T-cell (primary cell): ENCODE results near the gene PIK3R1. TPM values are rescaled to one million over a fixed set of nuclear protein-coding genes. Genes with fewer than 3 reads are reported as not detected.

Experiments
- ATAC-seq, 4 experiments: fragments of 200-7000 bp in 3 of 4; fragments of 150-1000 bp in 1 of 4; cut with Tn5 transposase; replicated peaks in 1 of 4; 1 replicate in 3 of 4; 2 replicates in 1 of 4; pipeline ENCODE4 v1.10.0; 2021; ENCODE audit warnings: moderate library complexity in 3 of 4, mild to moderate bottlenecking in 2 of 4, moderate number of reproducible peaks in 1 of 4
- CTCF ChIA-PET, 2 donors: fragments of 300-600 bp; sonication (Branson Sonifier 250); formaldehyde crosslinking; loops; one replicate each; lab custom pipeline; 2022; ENCODE audit warnings: antibody characterized with exemption in 2 of 2; lab: Charles Lee
- POLR2A ChIA-PET, 2 donors: fragments of 300-600 bp; sonication (Branson Sonifier 250); formaldehyde crosslinking; loops; one replicate each; lab custom pipeline; 2022; ENCODE audit warnings: antibody characterized with exemption in 2 of 2; lab: Charles Lee
- DNase-seq, 35 experiments: peaks; one replicate each; pipeline versions ENCODE4 v3.0.0 to v3.0.0-alpha.2; 2013 to 2023
- H3K27ac ChIP-seq: one replicate; pipeline ENCODE4 v1.5.1; 2013; ENCODE audit warnings: low read length
- H3K27me3 ChIP-seq, 2 experiments: replicated peaks in 1 of 2; 1 replicate in 1 of 2; 2 replicates in 1 of 2; pipeline versions ENCODE4 v1.6.1 to v1.7.0; 2013; ENCODE audit warnings: low read length in 1 of 2, mixed read lengths in 1 of 2; ENCODE audit not compliant: control insufficient read depth in 2 of 2, insufficient read depth in 2 of 2; ENCODE audit errors: extremely low read depth in 1 of 2
- H3K36me3 ChIP-seq, 2 donors: 1 replicate in 1 of 2; 2 replicates in 1 of 2; pipeline versions ENCODE4 v1.6.1 to v1.7.0; 2013; ENCODE audit warnings: low read length in 1 of 2; ENCODE audit not compliant: control insufficient read depth in 2 of 2, insufficient read depth in 1 of 2; ENCODE audit errors: extremely low read depth in 1 of 2
- H3K4me1 ChIP-seq, 2 experiments: 1 replicate in 1 of 2; 2 replicates in 1 of 2; pipeline versions ENCODE4 v1.6.1 to v1.7.0; 2013; ENCODE audit warnings: low read length in 2 of 2, mixed read lengths in 1 of 2; ENCODE audit not compliant: insufficient read depth in 2 of 2, control insufficient read depth in 1 of 2; ENCODE audit errors: extremely low read depth in 1 of 2
- H3K4me3 ChIP-seq, 2 donors: 1 replicate in 1 of 2; 2 replicates in 1 of 2; pipeline versions ENCODE4 v1.5.1 to v1.7.0; 2013; ENCODE audit warnings: mild to moderate bottlenecking in 2 of 2, low read length in 1 of 2, moderate library complexity in 1 of 2; ENCODE audit not compliant: control insufficient read depth in 1 of 2; ENCODE audit errors: extremely low read depth in 1 of 2
- H3K9me3 ChIP-seq: 2 replicates; pipeline ENCODE4 v1.7.0; 2013
- H3K27ac Mint-ChIP-seq, 2 donors: one replicate each; pipeline ENCODE4 v1.8.0; 2020 to 2021; ENCODE audit warnings: mild to moderate bottlenecking in 2 of 2, mixed read lengths in 2 of 2
- H3K27me3 Mint-ChIP-seq, 2 donors: one replicate each; pipeline ENCODE4 v1.8.0; 2021 to 2022; ENCODE audit warnings: mixed read lengths in 2 of 2
- H3K36me3 Mint-ChIP-seq: one replicate; pipeline ENCODE4 v1.8.0; 2021; ENCODE audit warnings: mixed read lengths
- H3K4me1 Mint-ChIP-seq, 3 donors: one replicate each; pipeline ENCODE4 v1.8.0; 2020 to 2022; ENCODE audit warnings: mixed read lengths in 3 of 3, mild to moderate bottlenecking in 1 of 3
- H3K4me3 Mint-ChIP-seq, 3 donors: one replicate each; pipeline ENCODE4 v1.8.0; 2020 to 2022; ENCODE audit warnings: mild to moderate bottlenecking in 3 of 3, mixed read lengths in 3 of 3, moderate library complexity in 3 of 3
- H3K9me3 Mint-ChIP-seq, 3 donors: one replicate each; pipeline ENCODE4 v1.8.0; 2020 to 2022; ENCODE audit warnings: mixed read lengths in 3 of 3
- WGBS: methylation state at CpG from one replicate; pipeline ENCODE4 v1.1.5; 2013; ENCODE audit warnings: missing lambda C conversion rate; ENCODE audit not compliant: insufficient coverage; 5-methylcytosine and 5-hydroxymethylcytosine counted together
- total RNA-seq, 35 experiments: library from RNA in 6 of 35; stranded (reverse) in 6 of 35; fragments of 120-200 nt in 1 of 35; gene quantifications; one replicate each; pipeline versions ENCODE4 v1.2.1 to v1.2.4 and lab custom pipeline; 2013 to 2026

The PIK3R1 gene
- total RNA-seq, 5 donors from 2014 or later (not counting 1 experiment from before 2014, with no cell fraction given): 83.7 to 370 (median 105) TPM

DNA sequence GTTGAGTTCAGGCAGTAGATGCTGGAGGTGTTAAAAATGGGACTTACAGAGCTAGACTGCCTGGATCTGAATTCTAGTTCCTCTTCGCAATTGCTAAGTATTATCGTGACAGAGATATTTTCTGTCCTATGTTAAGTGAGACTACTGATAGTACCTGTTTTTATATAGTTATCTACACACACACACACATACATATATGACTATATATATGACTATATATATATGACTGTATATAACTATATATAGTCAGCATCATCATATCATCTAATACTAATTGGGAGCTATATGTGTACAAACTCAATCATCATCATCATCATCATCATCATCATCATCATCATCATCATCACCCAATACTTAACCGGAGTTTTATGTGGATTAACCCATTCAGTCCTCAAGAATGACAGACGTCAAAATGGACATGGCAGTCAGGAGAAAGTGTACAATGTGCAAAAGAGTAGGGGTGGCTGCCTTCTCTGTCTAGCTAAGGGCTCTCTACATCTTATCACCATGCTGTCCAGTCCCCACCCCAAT is 7.3 kb downstream of the PIK3R1 start:
- H3K27ac ChIP-seq: no peak overlapping the region
- Mint-ChIP-seq H3K27me3 (no peaks in the 10 kb centered on the region), H3K9me3 (peaks cover 0 to 4% (median 0%) of the 10 kb centered on the region in 3 donors), H3K36me3 (peaks cover 47% of the 10 kb centered on the region), H3K4me3 (peak overlapping the region in 1 of 3 donors; percentile 43), H3K27ac (peak overlapping the region; percentile 57 to 69), H3K4me1 (peaks cover 92 to 97% (median 92%) of the 10 kb centered on the region in 3 donors)
- H3K36me3 ChIP-seq: peaks cover 10 to 28% of the 10 kb centered on the region in 2 donors
- H3K4me1 ChIP-seq: peaks cover 33 to 38% of the 10 kb centered on the region in 2 experiments
- DNase-seq (no peak), ATAC-seq (no peak)
- no peak overlapping the region for H3K4me3 ChIP-seq
- ChIA-PET POLR2A (interaction anchor here (0.6 to 1.5 kb wide), 2 partner anchors 15 to 1908 kb away, joined by 3 read pairs; no protein-coding TSS in a partner anchor), CTCF (interaction anchor here (0.5 to 1.2 kb wide), 7 partner anchors 10 to 549 kb away, joined by 3 to 4 read pairs (median 3); no protein-coding TSS in a partner anchor)
- WGBS: no CpG with 5 or more reads among the region's 4 CpGs
- H3K27me3 ChIP-seq: no peaks in the 10 kb centered on the region
- no peaks in the 10 kb centered on the region for H3K9me3 ChIP-seq

DNA sequence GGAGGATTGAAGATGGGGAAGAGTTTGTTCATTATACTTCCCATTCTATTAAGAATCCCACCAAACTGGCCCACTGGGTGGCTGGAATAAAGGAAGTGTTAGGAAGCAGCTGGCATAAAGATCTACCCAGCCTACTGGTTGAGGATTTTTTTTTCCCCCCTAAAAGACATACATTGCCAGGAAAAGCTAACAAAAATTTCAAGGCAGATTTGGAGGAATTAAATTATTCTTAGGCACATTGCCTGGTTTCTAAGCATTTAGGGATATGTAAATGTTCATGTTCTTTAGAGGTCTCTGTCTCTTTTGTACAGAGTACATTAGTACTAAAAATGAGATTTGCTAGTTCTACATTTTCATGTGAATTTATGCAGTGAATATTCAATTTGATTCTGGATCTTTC is 8.3 kb downstream of the PIK3R1 start:
- ChIA-PET CTCF (interaction anchor here (0.7 to 1.3 kb wide), 5 partner anchors 9 to 1011 kb away, joined by 3 to 8 read pairs (median 4); no protein-coding TSS in a partner anchor), POLR2A (interaction anchor here in 1 of 2 donors (0.6 to 1.5 kb wide), 2 partner anchors 8 to 14 kb away, joined by 3 read pairs; partner anchors contain the start of gene PIK3R1)
- no peak overlapping the region for H3K27ac ChIP-seq
- H3K27me3 ChIP-seq: no peaks in the 10 kb centered on the region
- no peak for DNase-seq
- no peaks in the 10 kb centered on the region for H3K27me3 Mint-ChIP-seq
- H3K36me3 ChIP-seq: peaks cover 10 to 36% of the 10 kb centered on the region in 2 donors
- H3K9me3 Mint-ChIP-seq: peaks cover 0 to 4% (median 0%) of the 10 kb centered on the region in 3 donors
- H3K4me1 Mint-ChIP-seq: peaks cover 87 to 95% (median 88%) of the 10 kb centered on the region in 3 donors
- no peaks in the 10 kb centered on the region for H3K9me3 ChIP-seq
- no peak overlapping the region for H3K4me3 ChIP-seq
- ATAC-seq: no peak
- peaks cover 50% of the 10 kb centered on the region for H3K36me3 Mint-ChIP-seq
- peaks cover 27 to 38% of the 10 kb centered on the region in 2 experiments for H3K4me1 ChIP-seq
- H3K4me3 Mint-ChIP-seq: peak overlapping the region in 1 of 3 donors; percentile 43
- peak overlapping the region in 1 of 2 donors; percentile 19 for H3K27ac Mint-ChIP-seq

DNA sequence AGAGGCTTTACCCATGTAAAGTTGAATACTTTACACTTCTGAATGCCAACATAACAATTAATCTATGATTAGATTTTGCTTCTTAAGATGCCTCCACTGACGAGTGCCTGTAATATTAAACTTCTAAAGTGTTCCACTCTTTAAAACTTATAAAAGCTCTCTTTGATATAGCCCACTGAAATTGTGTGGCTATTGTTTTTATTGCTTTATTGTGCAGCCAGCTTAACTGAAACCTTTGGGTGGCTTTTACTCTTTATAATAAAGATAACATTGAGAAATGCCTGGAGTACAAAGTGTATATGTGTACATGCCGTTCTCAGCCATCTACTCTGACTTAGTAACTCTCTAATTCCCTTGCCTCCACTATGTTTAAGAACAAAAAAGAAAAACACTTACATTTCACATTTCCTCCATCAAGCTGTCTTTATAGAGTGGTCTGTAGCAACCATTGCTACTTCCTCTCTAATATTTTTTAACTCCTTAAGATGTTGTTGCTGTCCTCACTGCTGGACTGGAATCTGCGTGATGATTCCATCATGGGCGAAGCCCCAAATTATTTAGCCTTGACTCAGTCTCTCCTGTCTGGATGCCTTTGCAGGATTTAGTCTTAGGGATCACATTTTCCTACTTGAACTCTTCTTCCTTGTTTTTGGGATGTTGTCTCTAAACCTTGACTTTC is 9.1 kb downstream of the PIK3R1 start:
- Mint-ChIP-seq H3K27ac (peak overlapping the region in 1 of 2 donors; percentile 13), H3K4me1 (peaks cover 88 to 96% (median 88%) of the 10 kb centered on the region in 3 donors), H3K27me3 (no peaks in the 10 kb centered on the region), H3K36me3 (peaks cover 44% of the 10 kb centered on the region), H3K9me3 (peaks cover 0 to 4% (median 0%) of the 10 kb centered on the region in 3 donors), H3K4me3 (peak overlapping the region in 1 of 3 donors; percentile 11)
- ChIA-PET POLR2A (interaction anchor here (0.7 to 1.5 kb wide), 2 partner anchors 14 to 43 kb away, joined by 3 to 5 read pairs; no protein-coding TSS in a partner anchor), CTCF (interaction anchor here (0.7 to 1.3 kb wide), 4 partner anchors 10 to 1012 kb away, joined by 3 to 8 read pairs (median 4); no protein-coding TSS in a partner anchor)
- Histone ChIP-seq H3K4me3 (no peak overlapping the region), H3K36me3 (peaks cover 10 to 36% of the 10 kb centered on the region in 2 donors), H3K9me3 (no peaks in the 10 kb centered on the region), H3K27ac (no peak overlapping the region), H3K27me3 (no peaks in the 10 kb centered on the region), H3K4me1 (peaks cover 26 to 38% of the 10 kb centered on the region in 2 experiments)
- no peak for DNase-seq
- ATAC-seq: no peak
- no CpG with 5 or more reads among the region's 4 CpGs for WGBS

GRCh38 chr5:68225188-68225910 is 9.8 kb downstream of the PIK3R1 start:
- 96% methylated on average over 10 of the region's 12 CpGs for WGBS
- no peaks in the 10 kb centered on the region for H3K27me3 Mint-ChIP-seq
- peak overlapping the region; percentile 13 to 50 for H3K27ac Mint-ChIP-seq
- ATAC-seq: no peak
- Histone ChIP-seq H3K4me1 (peaks cover 28 to 39% of the 10 kb centered on the region in 2 experiments), H3K27ac (no peak overlapping the region), H3K9me3 (no peaks in the 10 kb centered on the region), H3K36me3 (peaks cover 9 to 36% of the 10 kb centered on the region in 2 donors), H3K27me3 (no peaks in the 10 kb centered on the region), H3K4me3 (no peak overlapping the region)
- H3K4me3 Mint-ChIP-seq: peak overlapping the region in 1 of 3 donors; percentile 11
- peaks cover 39% of the 10 kb centered on the region for H3K36me3 Mint-ChIP-seq
- H3K4me1 Mint-ChIP-seq: peaks cover 89 to 97% (median 91%) of the 10 kb centered on the region in 3 donors
- peaks cover 0 to 3% (median 0%) of the 10 kb centered on the region in 3 donors for H3K9me3 Mint-ChIP-seq
- ChIA-PET CTCF (interaction anchor here in 1 of 2 donors (1.2 to 1.3 kb wide), 2 partner anchors 10 to 12 kb away, joined by 3 to 8 read pairs; no protein-coding TSS in a partner anchor), POLR2A (interaction anchor here (0.6 to 0.7 kb wide), 2 partner anchors 42 to 700 kb away, joined by 5 read pairs; no protein-coding TSS in a partner anchor)
- DNase-seq: no peak

DNA sequence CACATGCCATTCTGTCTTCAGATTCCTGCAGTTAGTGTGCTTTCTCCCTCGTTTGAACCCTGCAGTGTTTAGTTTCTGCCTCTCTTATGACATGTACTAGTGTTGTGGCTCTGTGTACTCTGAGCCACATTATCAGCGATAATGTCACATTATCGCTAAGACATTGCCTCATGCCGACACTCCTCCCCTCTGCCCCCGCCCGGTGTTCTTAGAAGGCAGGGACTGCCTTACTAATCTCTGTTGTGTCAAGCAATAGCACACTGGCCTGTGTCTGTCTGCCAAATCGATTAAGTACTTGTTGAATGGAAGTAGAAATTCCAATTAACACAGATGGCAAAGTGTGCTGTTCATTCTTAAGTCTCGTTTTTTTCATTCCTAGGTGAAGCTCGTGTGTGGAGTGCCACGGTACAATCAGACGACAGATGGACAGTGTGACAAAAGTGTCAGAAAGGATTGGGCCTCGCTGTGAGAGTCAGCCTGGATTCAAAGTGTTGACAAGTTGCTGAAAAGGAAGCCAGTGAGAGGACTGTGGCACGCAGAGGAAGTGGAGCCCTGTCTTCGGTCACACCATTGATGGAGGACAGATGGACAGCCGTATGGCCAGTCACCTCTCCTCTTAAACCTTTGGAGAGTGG is 10.5 kb downstream of the PIK3R1 start:
- H3K27ac Mint-ChIP-seq: peak overlapping the region in 1 of 2 donors; percentile 50
- no peaks in the 10 kb centered on the region for H3K27me3 ChIP-seq
- POLR2A ChIA-PET: no interaction called here
- no peak for ATAC-seq
- no peak for DNase-seq
- H3K4me1 ChIP-seq: peaks cover 31 to 44% of the 10 kb centered on the region in 2 experiments
- H3K36me3 Mint-ChIP-seq: peaks cover 39% of the 10 kb centered on the region
- H3K27ac ChIP-seq: no peak overlapping the region
- H3K9me3 ChIP-seq: no peaks in the 10 kb centered on the region
- H3K27me3 Mint-ChIP-seq: no peaks in the 10 kb centered on the region
- H3K4me1 Mint-ChIP-seq: peaks cover 93 to 97% (median 94%) of the 10 kb centered on the region in 3 donors
- H3K36me3 ChIP-seq: peaks cover 6 to 36% of the 10 kb centered on the region in 2 donors
- no peaks in the 10 kb centered on the region for H3K9me3 Mint-ChIP-seq
- no peak overlapping the region for H3K4me3 ChIP-seq
- H3K4me3 Mint-ChIP-seq: peak overlapping the region in 1 of 3 donors; percentile 41
- WGBS: 94% methylated on average over 12 of the region's 15 CpGs
- CTCF ChIA-PET: no interaction called here
